HL-60/S4 (cell line): ENCODE measurements around the gene USP5.

ENCODE experiments used
- in situ Hi-C: fragments of 300-500 bp; cut with MboI; formaldehyde crosslinking; loops from 2 replicates; pipeline ENCODE4 v1.14.3; 2022; ENCODE audit warnings: low sequenced_read_pairs

USP5 gene

DNA sequence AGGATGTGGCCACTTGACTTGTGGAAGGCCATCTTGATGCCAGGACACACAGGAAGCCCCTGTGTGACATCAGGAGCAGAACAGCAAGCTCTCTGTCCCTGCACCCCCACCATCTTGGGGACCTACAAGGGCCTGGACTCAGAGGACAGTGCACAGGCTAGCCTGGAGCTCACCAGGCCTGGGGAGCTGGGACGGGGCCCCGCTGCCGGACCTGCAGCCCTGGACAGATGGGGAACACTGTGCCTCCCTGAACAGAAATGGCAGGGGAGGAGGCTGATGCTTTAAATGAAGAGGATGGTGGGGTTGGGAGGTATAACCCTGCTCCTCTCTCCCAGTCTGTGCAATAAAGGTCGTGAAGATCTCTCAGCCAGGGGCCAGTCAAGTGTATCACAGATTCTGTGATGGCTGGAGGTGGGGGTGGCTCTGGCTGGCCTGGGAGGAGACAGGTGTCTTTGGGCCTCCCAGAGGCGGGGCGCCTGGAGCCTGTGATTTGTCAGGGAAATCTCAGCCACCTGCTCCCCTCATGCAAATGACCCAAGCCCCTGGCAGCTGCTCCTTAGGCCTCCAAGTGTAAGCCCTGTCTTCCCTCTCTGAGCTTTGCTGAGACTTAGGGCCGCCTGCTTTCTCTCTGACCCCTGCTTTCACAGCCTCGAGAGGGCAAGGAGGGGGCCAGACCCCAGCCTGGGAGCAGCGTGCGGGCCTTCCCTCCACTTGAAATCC is 12.3 kb upstream of the USP5 start:
- in situ Hi-C loops: no loop called here

DNA sequence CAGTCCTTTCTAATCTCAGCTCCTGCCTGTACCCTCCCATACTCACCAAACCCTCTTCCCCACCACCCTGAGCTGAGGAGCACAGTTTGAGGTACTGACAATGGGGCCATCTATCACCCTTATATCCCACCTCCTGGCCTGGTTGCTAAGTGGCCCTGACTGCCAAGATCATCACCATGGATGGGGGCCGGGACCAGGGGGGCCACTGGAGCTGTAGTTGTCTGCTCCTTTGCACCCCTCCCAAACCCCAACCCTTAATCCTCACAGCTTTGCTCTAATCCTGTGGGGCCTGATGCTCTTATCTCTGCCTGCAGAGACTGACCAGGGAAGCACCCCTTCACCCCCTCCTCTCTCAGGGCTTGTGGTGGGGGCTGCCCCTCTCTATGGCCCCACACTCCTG is 11.6 kb upstream of the USP5 start:
- in situ Hi-C loops: no loop called here

DNA sequence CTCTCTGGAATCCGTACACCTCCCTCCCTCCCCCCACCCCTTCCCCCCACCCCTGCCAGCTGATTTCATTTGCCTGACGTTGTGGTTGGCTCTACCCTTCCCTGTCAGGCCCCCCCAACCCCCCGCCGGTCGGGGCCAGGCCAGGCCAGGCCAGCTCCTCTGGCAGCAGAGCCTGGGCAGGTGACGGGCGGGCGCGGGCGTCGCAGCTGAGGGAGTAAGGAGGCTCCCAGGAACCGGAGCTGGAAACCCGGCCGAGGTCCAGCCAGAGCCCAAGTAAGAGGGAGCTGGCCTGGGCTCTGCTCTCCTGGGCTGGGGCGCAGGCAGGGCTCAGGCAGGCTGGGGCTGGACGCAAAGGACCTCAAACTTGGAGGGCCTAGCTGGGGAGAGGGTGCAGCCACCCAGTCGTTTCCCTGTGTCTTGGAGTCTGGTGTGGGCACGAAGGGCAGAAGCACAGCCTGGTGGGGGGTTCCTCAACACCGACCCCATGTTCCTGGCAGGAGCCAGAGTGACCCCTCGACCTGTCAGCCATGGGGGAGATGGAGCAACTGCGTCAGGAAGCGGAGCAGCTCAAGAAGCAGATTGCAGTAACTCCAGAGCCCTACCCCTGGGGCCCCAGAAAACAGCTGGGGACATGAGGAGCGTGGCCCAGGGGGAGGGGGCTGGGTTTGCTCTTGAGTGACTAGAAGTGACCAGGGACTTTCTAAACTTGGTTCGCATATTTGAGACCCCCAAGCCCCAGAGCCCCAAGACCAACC is 11.0 kb upstream of the USP5 start, which contains the start of gene GNB3:
TSS of gene GNB3 (plus strand) at position 165 of the 755 bp plus-strand sequence. CDS start at position 528, 363 bp downstream.
- in situ Hi-C loops: no loop called here

DNA sequence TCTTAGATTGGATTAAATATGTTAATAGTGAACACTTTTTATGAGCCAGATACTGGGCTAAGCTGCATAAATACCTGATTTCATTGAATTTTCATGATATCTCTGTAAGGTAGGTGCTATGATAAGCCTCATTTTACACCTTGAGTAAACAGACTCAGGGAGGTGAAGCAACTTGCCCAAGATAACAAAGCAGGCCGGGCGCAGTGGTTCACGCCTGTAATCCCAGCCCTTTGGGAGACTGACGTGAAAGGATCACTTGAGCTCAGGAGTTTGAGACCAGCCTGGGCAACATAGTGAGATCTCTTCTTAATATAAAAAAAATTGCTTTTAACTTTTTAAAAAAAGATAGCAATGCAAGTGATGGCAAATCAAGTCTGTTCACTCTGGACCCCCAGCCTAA is 9.9 kb upstream of the USP5 start:
- in situ Hi-C loops: no loop called here

DNA sequence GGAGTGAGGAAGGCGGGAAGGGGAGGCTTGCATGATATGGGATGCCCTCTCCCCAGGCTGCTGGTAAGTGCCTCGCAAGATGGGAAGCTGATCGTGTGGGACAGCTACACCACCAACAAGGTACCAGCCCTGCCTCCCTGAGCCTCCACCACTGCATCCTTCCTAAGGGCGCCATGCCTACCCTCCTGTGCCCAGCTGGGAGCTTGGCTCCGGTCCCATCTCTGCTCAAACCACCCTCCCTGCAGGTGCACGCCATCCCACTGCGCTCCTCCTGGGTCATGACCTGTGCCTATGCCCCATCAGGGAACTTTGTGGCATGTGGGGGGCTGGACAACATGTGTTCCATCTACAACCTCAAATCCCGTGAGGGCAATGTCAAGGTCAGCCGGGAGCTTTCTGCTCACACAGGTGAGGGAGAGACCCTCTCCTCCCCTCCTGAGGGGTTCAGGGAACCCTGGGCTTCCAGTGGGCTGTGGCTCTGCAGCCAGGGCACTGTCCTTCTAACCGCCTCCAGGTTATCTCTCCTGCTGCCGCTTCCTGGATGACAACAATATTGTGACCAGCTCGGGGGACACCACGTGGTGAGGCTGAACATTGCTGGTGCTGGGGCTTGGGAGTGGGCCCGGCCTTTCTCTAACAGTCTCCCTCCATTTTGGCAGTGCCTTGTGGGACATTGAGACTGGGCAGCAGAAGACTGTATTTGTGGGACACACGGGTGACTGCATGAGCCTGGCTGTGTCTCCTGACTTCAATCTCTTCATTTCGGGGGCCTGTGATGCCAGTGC is 8.6 kb upstream of the USP5 start:
- in situ Hi-C loops: no loop called here

DNA sequence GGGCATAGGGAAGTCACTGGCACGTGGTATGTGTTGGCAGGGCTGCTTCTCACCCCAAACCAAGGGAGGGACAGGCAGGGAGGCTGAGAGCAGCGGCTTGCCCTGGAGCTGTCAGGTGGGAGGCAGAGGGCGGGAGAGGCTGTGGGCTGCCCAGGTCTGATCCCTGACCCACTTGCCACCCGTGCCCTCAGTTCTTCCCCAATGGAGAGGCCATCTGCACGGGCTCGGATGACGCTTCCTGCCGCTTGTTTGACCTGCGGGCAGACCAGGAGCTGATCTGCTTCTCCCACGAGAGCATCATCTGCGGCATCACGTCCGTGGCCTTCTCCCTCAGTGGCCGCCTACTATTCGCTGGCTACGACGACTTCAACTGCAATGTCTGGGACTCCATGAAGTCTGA is 6.6 kb upstream of the USP5 start:
- in situ Hi-C loops: no loop called here

DNA sequence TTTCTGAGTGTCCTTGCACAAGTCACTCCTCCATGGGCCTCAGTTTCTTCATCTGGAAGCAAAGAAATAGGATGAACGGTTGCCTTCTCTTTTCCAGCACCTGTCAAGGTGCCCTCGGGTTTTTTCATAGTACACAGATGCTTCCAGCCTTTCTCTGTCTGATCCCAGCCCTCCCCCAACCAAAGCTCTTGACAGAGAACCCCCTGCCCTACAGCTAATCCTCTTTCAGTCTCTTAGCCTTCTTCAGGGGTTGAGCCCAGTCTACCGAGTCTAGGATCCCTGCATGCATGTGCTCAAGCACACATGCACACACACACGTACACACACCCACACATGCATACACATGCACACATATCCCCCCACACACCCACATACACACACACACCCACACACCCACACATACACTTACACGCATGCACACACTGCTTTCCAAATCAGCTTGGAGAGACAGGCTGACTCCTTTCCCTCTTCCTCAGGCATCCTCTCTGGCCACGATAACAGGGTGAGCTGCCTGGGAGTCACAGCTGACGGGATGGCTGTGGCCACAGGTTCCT is 5.6 kb upstream of the USP5 start:
- in situ Hi-C loops: no loop called here

DNA sequence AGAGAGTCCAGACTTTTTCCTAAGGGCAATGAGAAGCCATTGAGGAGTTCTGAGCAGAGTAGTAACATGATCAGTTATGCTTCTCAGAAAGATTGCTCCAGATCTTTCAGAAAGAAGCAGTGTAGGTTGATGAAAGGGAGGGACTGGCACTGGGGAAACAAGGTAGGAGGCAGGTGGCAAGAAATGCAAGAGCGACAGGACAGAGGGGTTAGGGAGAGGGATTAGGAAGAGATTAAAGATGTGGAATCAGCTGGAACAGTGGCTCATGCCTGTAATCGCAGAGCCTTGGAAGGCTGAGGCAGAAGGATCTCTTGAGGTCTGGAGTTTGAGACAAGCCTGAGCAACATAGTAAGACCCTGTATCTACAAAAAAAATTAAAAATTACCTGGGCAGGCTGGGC is 4.3 kb upstream of the USP5 start:
- in situ Hi-C loops: no loop called here

DNA sequence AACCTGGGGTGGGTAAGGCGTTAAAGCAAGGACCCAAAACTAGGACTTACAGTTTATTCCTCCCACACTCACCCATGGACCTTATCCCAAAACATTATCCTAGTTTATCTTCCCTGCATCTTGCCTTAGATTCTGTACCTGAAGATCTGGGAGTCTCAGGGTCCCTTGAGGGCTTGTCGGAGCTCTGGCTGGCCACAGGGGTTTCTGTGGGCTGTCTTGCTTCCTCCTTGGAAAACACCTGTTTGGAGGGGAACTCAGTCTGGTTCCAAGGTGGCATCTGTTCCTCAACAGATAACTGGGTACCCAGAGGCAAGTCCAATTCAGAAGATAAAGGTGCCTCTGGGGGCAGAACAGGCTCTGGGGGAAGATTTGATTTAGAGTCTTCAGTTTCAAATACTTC is 2.5 kb upstream of the USP5 start:
- in situ Hi-C loops: no loop called here

DNA sequence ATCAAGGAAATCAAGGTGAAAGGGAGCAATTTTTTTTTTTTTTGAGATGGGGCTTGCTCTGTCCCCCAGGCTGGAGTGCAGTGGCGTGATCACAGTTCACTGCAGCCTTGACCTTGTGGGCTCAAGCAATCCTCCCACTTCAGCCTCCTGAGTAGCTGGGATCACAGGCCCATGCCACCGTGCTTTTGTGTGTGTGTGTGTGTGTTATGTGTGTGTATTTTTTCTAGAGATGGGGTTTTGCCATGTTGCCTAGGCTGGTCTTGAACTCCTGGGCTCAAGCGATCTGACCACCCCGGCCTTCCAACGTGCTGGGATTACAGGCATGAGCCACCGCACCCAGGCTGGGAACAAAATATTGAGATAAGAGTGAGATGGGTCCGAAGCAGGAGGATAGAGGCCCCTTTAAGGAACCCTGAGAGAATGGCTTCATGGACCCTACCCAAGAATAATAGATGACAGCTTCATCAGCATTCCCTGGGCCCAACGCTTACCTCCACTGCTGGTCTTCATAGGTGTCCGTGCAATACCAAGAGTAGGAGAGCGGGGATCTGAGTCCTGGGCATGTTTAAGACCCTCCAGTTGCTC is 1.9 kb upstream of the USP5 start:
- in situ Hi-C loops: no loop called here

DNA sequence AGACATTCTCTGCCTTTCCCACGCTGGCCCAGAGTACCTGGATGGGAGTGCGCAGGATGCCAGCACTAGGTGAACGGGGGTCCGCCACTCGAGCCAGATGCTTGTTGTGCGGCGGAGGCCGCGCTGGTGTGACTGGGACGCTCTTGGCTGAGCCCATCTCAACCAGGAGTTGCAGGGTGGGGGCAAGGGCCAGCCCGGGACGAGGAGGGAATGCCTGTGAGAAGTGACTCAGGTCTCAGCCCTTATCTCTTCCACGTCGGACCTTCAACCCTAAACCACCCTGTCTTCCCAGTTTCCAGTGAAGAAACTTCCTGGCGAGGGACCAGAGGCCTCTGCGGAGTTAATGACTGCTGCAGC is 1.2 kb upstream of the USP5 start:
- in situ Hi-C loops: no loop called here

DNA sequence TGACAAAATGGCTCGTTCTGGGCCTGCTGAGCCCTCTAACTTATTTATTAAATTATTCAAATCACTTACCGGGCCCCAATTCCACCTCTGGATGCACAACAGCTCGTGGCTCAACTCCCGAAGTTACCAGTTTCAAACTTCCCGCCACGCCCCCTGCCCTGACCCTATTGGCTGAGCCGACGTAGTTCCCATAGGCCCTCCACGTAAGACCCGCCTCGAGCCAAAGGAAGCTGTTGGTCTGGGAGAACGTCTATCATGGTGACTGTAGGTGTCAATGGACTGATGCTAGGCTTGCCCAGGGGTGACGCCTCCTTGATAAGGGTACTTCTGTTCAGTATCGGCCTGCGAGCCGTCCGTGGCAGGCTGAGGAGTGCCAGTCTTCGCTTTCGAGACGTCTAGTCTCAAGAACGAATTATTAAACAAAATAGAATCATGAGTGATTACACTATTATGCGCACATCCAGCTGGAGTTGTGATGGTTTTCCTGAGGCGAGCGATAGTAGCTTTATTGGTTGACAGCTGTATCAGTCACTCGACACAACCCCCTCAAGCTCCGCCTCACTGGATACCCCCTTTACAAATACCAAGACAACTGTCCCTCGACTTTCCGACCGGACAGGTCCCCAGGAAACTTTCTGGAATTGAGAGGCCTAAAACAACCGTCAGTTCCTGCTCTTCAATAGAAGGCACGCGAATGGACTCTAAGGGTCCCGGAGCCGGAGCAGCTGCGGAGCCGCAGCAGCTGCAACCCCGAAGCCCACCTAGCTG is 613 bp upstream of the USP5 start, which contains the start of gene CDCA3:
TSS of gene CDCA3 (minus strand) at position 134 of the 768 bp plus-strand sequence. CDS start 334 bp downstream, outside the sequence.
- in situ Hi-C loops: no loop called here

DNA sequence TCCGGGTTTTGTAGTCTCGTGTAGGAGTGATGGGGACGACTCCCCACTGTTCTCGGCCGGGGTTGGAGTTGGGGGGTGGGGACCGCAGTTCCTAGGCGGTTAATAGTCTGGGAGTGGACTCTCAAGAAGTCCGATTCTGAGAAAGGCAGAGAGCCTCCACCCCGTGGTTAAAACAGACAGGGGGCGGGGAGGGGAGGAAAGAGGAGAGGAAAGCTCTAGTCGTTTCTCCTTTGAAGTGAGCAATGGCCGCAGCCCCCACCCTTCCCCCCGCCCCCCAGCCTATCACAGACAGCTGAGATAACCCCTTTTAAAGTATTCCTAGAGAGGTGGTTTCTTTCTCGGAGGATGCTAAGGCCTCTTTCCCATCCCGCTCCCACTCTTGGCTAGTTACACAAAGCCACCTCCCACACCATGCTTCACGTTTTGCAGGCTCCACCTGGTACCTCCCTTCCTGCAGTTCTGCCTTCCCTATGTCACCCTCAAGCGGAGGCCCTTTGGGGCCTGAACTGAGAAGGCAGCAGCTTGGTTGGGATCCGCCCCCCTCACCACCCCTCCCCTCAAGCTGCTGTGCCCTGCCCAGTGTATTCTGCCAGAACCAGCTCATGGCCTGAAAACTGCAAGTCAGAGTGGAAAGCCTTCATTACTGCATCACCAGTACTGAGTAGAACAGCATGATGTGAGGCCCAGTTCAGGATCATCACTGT is 853 bp downstream of the USP5 start:
- in situ Hi-C loops: no loop called here

DNA sequence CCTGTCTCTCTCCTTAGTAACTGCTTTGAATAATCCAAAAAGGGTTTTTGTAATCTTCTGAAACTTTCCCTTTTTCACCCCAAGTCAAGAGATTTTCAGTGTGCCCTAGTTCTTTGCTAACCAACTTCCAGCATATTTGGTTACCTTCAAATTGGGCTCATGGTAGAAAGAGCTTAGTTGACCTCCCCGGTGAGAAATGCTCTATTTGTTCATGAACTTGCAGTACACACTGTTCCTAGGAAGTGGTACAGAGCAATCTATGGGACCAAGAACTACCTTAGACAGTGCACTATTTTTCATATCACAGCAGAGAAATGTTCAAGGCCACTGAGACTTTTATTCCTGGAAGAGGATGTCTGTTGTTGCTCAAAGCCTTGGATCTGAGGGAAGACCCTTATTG is 1.7 kb downstream of the USP5 start:
- in situ Hi-C loops: no loop called here

DNA sequence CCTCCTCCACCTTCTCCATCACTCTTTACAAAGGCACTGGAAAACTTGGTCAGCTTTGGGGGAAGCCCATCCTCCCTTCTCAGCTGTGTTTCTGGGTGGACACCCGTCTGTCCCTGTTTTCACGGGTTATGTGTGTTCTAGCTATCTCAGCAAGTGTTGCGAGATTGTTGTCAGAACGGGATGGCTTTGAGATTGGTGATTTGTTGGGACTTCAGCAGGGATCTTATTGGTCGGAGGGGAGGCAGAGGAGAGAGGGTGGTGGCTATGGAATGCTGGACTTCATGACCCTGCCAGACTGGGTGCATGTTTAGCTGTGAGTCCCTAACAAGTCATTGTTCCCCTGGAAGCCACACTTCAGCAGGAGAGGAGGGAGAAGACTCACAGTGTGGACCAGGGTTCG is 2.1 kb downstream of the USP5 start:
- in situ Hi-C loops: no loop called here

DNA sequence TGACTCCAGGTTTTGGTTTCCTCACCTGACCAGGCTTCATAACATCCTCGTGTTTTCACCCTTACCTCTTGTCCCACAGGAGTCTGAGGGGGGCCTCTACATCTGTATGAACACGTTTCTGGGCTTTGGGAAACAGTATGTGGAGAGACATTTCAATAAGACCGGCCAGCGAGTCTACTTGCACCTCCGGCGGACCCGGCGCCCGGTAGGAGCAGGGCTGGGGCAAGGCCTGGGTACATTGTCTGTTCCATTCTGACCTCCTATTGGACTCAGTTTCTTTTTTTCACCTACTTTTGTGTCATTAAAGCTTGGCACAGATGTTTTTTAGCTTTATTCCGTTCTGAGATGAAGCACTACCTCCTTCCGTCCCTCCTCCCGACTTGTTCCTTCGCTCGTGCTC is 3.4 kb downstream of the USP5 start:
- in situ Hi-C loops: no loop called here

DNA sequence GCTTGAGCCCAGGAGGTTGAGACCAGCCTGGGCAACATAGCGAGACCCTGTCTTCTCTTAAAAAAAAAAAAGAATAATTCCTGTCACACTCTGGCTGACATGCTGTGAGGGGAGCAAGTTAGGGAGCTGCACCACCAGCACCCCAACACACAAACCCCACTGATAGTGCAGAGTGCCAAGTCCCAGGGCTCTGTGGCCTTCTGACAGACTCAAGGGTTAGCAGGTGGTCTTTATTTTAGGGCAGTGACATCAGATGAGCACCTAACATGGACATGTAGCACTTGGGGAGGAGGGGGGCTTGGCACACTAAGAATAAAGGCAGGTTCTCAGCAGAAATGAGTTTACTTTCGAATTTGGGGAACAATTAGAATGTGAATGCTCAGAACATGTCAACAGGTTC is 6.8 kb downstream of the USP5 start:
- in situ Hi-C loops: no loop called here

DNA sequence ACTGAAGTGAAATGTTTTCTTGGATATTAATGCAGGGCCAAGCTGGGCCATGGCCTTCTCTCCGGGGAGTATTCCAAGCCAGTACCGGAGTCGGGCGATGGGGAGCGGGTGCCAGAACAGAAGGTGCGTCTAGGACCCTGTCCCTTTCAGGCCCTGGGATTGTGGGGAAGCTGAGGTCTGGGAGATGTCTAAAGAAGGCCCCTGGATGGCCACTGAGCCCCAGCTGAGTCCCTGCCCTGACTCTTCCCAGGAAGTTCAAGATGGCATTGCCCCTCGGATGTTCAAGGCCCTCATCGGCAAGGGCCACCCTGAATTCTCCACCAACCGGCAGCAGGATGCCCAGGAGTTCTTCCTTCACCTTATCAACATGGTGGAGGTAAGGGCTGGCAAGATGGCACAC is 8.2 kb downstream of the USP5 start:
- in situ Hi-C loops: no loop called here

DNA sequence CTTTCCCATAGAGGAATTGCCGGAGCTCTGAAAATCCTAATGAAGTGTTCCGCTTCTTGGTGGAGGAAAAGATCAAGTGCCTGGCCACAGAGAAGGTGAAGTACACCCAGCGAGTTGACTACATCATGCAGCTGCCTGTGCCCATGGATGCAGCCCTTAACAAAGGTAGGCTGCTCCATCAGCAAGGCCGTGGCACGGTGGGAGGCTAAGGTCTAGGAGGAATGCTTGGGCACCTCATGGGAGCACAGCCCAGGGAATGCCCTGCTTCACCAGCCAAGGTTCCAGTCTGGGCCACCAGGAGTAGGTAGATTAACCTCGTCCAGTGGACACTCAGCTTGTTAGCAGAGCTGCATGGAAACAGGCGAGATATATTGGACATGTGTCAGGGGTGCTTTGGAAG is 9.0 kb downstream of the USP5 start:
- in situ Hi-C loops: no loop called here

DNA sequence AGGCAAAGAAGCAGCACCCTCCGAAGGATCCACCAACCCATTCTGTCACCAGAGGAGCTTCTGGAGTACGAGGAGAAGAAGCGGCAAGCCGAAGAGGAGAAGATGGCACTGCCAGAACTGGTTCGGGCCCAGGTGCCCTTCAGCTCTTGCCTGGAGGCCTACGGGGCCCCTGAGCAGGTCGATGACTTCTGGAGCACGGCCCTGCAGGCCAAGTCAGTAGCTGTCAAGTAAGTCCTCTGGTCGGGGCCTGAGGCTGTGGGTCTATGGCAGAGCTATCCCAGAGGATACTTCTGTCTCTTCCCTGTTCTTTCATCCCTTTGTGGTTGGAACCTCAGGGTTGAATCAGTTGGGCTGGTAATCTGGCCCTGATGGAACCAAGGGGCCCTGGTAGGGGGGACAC is 9.4 kb downstream of the USP5 start:
- in situ Hi-C loops: no loop called here
